Measurements from ENCODE around the gene E4F1. TPM values are rescaled to one million over a fixed set of nuclear protein-coding genes. Genes with fewer than 3 reads are reported as not detected.

E4F1 gene
- total and polyA plus RNA-seq, 2 of the 13 experiments (the other 11 are each of a cell fraction or from before 2014, with no cell fraction given) = 13.8 to 19.5 TPM

DNA sequence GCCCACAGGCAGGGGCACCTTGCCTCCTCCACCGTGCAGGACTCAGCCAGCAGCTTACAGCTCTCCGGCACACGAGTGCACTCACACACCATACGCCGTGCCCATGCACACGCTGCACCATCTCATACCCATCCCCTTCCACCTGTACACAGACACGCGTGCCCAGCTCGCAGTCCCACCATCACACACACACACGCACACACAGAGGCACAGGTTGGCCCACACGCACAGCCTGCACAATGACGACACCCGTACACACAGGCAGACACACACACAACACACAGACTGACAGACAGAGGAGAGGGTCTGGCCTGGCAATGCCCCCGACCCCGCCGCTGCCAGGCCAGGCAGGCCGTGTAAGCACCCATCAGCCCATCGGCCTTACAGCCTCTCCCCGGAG, 39.0 kb upstream of the E4F1 start:
- H3K9me3 ChIP-seq (ENCODE audit: low read length) = no peaks in the 10 kb centered on the region
- no peak overlapping the region for H3K4me3 ChIP-seq (replicated peaks in 1 of 3; ENCODE audit: insufficient read depth in 1 of 3, low read depth in 2 of 3, low read length in 3 of 3)
- H4K20me1 ChIP-seq (ENCODE audit: insufficient read depth, low read length) = no peaks in the 10 kb centered on the region
- no peak overlapping the region for H3K9ac ChIP-seq (ENCODE audit: insufficient read depth, low read depth, low read length)
- no peak overlapping the region for H2AFZ ChIP-seq (ENCODE audit: low read length)
- no peak for DNase-seq (ENCODE audit: low spot score)
- no peaks in the 10 kb centered on the region for H3K27me3 ChIP-seq (ENCODE audit: control insufficient read depth in 1 of 2, insufficient read depth in 2 of 2, low read length in 2 of 2)
- no peak for FAIRE-seq
- in situ Hi-C loops (cut with HindIII; ENCODE audit: extremely low pct_ligation_motif_present, low pct_unique_long_range_greater_than_20kb) (no loop called here), intact Hi-C loops (cut with micrococcal nuclease; ENCODE audit: unreplicated experiment) (no loop called here)
- POLR2A ChIA-PET = interaction anchor here (1.2 kb wide), 1 partner anchor 29 kb away, joined by 4 read pairs; the partner anchor contains the start of gene TRAF7
- H3K4me1 ChIP-seq (ENCODE audit: insufficient read depth, low read length) = peaks cover 18% of the 10 kb centered on the region
- ATAC-seq = no peak
- H3K79me2 ChIP-seq (ENCODE audit: insufficient read depth, low read length) = no peaks in the 10 kb centered on the region
- CTCF ChIA-PET (ENCODE audit: low intra/inter-chr PET ratio, low total read pairs) = no interaction called here
- no peak overlapping the region for H3K4me2 ChIP-seq (ENCODE audit: low read depth, low read length)
- no peak overlapping the region for H3K27ac ChIP-seq (ENCODE audit: extremely low read length, insufficient read depth, low read length)
- WGBS (ENCODE audit: low lambda C conversion rate) = 87% methylated on average over 17 of the region's 19 CpGs
- no TSS peak for BruUV-seq (replicated peaks)
- no peaks in the 10 kb centered on the region for H3K36me3 ChIP-seq (replicated peaks in 1 of 2; ENCODE audit: control insufficient read depth in 1 of 2, insufficient read depth in 2 of 2, low read length in 2 of 2)
- TF ChIP-seq HOXA5 (CRISPR knock-in tag; IDR thresholded peaks at IDR 0.05) = no peak
- TF ChIP-seq FOXO1 (CRISPR knock-in tag; IDR thresholded peaks at IDR 0.05) = no peak
- no peak for TF ChIP-seq ZFP36L2 (CRISPR knock-in tag; IDR thresholded peaks at IDR 0.05)
- TF ChIP-seq NFYB (CRISPR knock-in tag; IDR thresholded peaks at IDR 0.05) = no peak
- TF ChIP-seq, protein P1, sequence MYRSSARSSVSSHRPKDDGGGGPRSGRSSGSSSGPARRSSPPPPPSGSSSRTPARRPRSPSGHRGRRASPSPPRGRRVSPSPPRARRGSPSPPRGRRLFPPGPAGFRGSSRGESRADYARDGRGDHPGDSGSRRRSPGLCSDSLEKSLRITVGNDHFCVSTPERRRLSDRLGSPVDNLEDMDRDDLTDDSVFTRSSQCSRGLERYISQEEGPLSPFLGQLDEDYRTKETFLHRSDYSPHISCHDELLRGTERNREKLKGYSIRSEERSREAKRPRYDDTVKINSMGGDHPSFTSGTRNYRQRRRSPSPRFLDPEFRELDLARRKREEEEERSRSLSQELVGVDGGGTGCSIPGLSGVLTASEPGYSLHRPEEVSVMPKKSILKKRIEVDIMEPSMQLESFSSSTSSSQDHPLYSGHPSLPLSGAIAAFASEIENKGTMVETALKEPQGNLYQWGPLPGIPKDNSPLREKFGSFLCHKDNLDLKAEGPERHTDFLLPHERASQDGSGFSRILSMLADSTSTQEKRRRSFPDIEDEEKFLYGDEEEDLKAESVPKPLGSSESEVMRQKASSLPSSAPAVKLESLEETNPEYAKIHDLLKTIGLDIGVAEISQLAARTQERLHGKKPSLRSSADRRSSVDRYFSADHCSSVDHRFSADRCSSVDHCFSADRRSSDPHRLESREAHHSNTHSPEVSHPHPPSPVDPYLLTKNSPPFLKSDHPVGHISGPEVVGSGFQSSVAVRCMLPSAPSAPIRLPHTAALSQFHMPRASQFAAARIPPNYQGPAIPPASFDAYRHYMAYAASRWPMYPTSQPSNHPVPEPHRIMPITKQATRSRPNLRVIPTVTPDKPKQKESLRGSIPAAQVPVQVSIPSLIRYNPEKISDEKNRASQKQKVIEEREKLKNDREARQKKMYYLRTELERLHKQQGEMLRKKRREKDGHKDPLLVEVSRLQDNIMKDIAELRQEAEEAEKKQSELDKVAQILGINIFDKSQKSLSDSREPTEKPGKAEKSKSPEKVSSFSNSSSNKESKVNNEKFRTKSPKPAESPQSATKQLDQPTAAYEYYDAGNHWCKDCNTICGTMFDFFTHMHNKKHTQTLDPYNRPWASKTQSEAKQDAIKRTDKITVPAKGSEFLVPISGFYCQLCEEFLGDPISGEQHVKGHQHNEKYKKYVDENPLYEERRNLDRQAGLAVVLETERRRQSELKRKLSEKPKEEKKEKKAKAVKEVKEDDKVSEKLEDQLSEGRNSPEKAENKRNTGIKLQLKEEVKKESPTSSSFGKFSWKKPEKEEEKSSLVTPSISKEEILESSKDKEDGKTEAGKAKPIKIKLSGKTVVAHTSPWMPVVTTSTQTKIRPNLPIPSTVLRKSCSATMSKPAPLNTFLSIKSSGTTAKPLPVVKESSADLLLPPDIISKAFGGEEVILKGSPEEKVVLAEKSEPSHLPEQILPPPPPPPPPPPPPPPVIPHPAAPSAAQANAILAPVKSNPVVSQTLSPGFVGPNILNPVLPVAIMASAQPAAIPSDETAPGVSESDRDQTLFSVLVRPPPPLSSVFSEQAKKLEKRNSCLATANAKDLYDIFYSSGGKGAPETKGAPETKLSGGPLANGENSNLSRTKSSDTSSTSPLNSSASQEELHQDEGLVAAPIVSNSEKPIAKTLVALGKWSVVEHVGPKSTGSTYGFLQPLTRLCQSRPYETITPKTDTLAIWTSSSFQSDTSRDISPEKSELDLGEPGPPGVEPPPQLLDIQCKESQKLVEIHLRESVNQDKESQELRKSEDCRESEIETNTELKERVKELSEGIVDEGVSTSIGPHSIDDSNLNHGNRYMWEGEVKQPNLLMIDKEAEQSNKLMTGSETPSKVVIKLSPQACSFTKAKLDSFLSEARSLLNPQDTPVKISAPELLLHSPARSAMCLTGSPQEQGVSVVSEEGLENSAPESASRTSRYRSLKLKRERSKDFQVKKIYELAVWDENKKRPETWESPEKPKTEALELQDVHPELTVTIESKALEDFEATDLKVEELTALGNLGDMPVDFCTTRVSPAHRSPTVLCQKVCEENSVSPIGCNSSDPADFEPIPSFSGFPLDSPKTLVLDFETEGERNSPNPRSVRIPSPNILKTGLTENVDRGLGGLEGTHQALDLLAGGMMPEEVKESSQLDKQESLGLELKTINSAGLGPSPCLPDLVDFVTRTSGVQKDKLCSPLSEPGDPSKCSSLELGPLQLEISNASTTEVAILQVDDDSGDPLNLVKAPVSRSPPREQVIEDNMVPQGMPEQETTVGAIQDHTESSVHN (CRISPR knock-in tag; IDR thresholded peaks at IDR 0.05) = no peak
- no peak for TF ChIP-seq NBN (conservative IDR thresholded peaks at IDR 0.05)
- no peak for TF ChIP-seq KLF12 (CRISPR knock-in tag; IDR thresholded peaks at IDR 0.05; ENCODE audit: borderline replicate concordance)
- TF ChIP-seq KDM2A (CRISPR knock-in tag; IDR thresholded peaks at IDR 0.05; ENCODE audit: borderline replicate concordance, low read depth) = no peak
- TF ChIP-seq SETDB1 (CRISPR knock-in tag; IDR thresholded peaks at IDR 0.05; ENCODE audit: borderline replicate concordance) = no peak
- no peak for TF ChIP-seq MAFK (conservative IDR thresholded peaks at IDR 0.05 in 1 of 2, IDR thresholded peaks at IDR 0.05 in 1 of 2; ENCODE audit: low read length in 2 of 2)
- TF ChIP-seq ZNF605 (CRISPR knock-in tag; IDR thresholded peaks at IDR 0.05) = no peak
- TF ChIP-seq ZMYM3 (CRISPR knock-in tag; IDR thresholded peaks at IDR 0.05) = no peak
- no peak for TF ChIP-seq BRF2 (CRISPR knock-in tag; IDR thresholded peaks at IDR 0.05)
- TF ChIP-seq TFDP1 (CRISPR knock-in tag; IDR thresholded peaks at IDR 0.05; ENCODE audit: borderline replicate concordance) = no peak
